Nephron (organoid): ENCODE measurements around the gene NDUFC1.
A peak's percentile ranks its signal among the peaks of the same experiment; 100 is the strongest.

Experiments used
- H3K27ac Mint-ChIP-seq, 3 experiments: 2 replicates each; pipeline ENCODE4 v1.8.0; 2020; ENCODE audit warnings: mixed read lengths in 3 of 3, mild to moderate bottlenecking in 2 of 3, moderate library complexity in 1 of 3
- H3K27me3 Mint-ChIP-seq: 2 replicates; pipeline ENCODE4 v1.8.0; 2021; ENCODE audit warnings: low read depth, mild to moderate bottlenecking, moderate library complexity, mixed read lengths
- H3K36me3 Mint-ChIP-seq: 2 replicates; pipeline ENCODE4 v1.8.0; 2020; ENCODE audit warnings: low read depth, mixed read lengths
- H3K4me1 Mint-ChIP-seq: 2 replicates; pipeline ENCODE4 v1.8.0; 2020; ENCODE audit warnings: mixed read lengths
- H3K4me3 Mint-ChIP-seq, 3 experiments: 2 replicates each; pipeline ENCODE4 v1.8.0; 2020; ENCODE audit warnings: mild to moderate bottlenecking in 3 of 3, mixed read lengths in 3 of 3, moderate library complexity in 2 of 3
- H3K9me3 Mint-ChIP-seq: 2 replicates; pipeline ENCODE4 v1.8.0; 2020; ENCODE audit warnings: mixed read lengths
- TF ChIP-seq, protein P1 (sequence below), 3 experiments: fragments of 200-600 bp; sonication (generic); IDR thresholded peaks; one replicate each; pipeline ENCODE4 v1.5.0; 2021; ENCODE audit warnings: antibody characterized with exemption in 3 of 3; ENCODE audit not compliant: unreplicated experiment in 3 of 3

The NDUFC1 gene

DNA sequence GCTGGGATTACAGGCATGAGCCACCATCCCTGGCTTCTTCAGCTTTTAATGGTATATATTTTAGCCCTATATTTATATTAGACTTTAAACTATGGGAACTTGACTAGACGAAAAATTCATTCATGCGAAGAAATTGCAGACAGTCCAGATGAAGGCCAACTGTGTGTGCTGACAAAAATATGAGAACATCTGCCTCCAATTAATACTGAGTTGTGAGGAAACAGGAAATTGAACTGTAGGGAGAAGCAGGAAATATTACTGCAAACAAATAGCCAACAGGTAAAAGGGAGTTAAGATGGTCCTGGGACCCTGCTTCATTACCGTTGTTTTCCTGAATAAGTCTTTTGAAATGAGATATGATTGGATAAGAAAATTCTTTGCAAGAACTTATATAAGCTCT lies 48.6 kb downstream of the NDUFC1 start:
- H3K9me3 Mint-ChIP-seq = no peaks in the 10 kb centered on the region
- no peaks in the 10 kb centered on the region for H3K27me3 Mint-ChIP-seq
- no peaks in the 10 kb centered on the region for H3K36me3 Mint-ChIP-seq
- H3K4me1 Mint-ChIP-seq = no peaks in the 10 kb centered on the region
- TF ChIP-seq, protein P1, sequence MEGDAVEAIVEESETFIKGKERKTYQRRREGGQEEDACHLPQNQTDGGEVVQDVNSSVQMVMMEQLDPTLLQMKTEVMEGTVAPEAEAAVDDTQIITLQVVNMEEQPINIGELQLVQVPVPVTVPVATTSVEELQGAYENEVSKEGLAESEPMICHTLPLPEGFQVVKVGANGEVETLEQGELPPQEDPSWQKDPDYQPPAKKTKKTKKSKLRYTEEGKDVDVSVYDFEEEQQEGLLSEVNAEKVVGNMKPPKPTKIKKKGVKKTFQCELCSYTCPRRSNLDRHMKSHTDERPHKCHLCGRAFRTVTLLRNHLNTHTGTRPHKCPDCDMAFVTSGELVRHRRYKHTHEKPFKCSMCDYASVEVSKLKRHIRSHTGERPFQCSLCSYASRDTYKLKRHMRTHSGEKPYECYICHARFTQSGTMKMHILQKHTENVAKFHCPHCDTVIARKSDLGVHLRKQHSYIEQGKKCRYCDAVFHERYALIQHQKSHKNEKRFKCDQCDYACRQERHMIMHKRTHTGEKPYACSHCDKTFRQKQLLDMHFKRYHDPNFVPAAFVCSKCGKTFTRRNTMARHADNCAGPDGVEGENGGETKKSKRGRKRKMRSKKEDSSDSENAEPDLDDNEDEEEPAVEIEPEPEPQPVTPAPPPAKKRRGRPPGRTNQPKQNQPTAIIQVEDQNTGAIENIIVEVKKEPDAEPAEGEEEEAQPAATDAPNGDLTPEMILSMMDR (IDR thresholded peaks at IDR 0.05; ENCODE audit: unreplicated experiment in 3 of 3) = no peak
- no peak overlapping the region for H3K27ac Mint-ChIP-seq
- H3K4me3 Mint-ChIP-seq = no peak overlapping the region

DNA sequence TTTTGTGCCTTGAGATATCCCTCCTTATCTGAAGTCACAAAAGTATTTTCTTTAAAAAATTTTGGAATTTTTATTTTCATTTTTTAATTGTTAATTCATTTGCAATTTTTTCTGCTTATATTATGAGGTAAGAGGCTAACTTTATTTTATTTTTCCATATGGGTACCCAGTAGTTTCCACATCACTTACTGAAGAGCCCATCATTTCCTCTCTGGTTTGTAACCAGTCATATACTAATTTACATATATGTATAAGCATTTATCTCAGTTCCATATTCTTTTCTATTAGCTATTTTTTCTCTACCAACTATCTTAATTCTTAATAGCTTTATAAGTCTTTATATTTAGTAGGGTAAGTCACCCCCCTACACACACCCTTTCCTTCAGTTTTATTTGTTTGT lies 49.2 kb downstream of the NDUFC1 start:
- H3K9me3 Mint-ChIP-seq = no peaks in the 10 kb centered on the region
- H3K4me1 Mint-ChIP-seq = no peaks in the 10 kb centered on the region
- H3K36me3 Mint-ChIP-seq = no peaks in the 10 kb centered on the region
- TF ChIP-seq, protein P1 (IDR thresholded peaks at IDR 0.05; ENCODE audit: unreplicated experiment in 3 of 3) = no peak
- H3K4me3 Mint-ChIP-seq = no peak overlapping the region
- no peaks in the 10 kb centered on the region for H3K27me3 Mint-ChIP-seq
- H3K27ac Mint-ChIP-seq = no peak overlapping the region

DNA sequence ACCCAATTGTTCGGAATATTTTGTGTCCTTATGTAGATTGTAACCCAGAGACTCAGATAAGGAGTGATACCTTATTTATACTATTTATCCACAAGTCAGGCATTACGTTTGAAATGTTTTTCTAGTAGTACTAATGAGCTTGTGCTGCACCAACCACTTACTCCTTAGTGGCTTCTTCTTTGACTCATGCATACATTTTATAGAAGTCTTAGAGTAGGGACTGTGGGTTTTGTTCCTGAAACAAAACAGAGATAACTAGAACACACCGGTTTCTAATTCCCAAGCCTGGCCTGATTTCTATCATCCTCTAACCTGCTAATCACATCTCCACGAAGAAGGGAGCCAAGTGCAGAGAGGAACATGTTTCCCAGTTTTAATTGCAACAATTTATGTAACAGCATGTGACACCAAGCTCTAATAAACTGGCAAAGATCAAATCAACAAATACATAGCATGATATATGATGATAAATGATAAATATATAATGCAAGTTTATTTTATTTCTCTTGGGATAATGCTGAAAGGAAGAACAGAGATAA lies 54.5 kb downstream of the NDUFC1 start:
- TF ChIP-seq, protein P1 (IDR thresholded peaks at IDR 0.05; ENCODE audit: unreplicated experiment in 3 of 3) = no peak
- Mint-ChIP-seq H3K27ac (no peak overlapping the region), H3K9me3 (no peaks in the 10 kb centered on the region), H3K4me3 (no peak overlapping the region), H3K36me3 (no peaks in the 10 kb centered on the region), H3K27me3 (no peaks in the 10 kb centered on the region), H3K4me1 (peaks cover 16% of the 10 kb centered on the region)

DNA sequence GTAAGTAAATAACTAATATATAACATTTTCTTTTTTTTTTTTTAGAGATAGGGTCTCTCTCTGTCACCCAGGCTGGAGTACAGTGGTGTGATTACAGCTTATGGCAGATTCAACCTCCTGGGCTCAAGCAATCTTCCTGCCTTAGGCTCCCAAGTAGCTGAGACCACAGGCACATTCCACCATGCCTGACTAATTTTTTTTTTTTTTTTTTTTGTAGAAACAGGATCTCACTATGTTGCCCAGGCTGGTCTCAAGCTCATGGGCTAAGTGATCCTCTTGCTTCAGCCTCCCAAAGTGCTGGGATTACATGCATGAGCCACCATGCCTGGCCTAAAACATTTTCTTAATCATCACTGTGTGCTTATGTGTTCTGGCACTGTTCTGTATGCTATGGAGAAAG lies 55.0 kb downstream of the NDUFC1 start:
- Mint-ChIP-seq H3K36me3 (no peaks in the 10 kb centered on the region), H3K27me3 (no peaks in the 10 kb centered on the region), H3K4me1 (peaks cover 16% of the 10 kb centered on the region), H3K4me3 (no peak overlapping the region), H3K27ac (no peak overlapping the region), H3K9me3 (no peaks in the 10 kb centered on the region)
- TF ChIP-seq, protein P1 (IDR thresholded peaks at IDR 0.05; ENCODE audit: unreplicated experiment in 3 of 3) = no peak

DNA sequence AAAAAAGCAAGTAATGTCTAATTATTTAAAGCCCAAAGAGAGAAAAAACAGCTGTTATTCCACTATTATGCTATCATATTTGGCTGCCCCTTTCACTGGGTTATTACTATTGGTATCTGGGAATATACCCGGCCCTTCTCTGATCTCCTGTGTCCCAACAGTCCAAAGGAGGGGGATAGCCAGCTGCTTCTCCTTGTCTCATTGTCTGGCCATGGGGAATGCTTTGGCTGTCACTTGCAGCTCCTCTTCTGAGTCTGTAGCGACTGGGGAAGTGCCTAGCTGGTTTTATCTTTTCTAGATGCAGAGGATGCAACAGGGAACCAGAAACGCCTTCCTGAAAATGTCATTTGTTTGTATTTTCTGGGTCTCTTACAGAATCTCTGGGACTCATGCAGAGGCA lies 56.1 kb downstream of the NDUFC1 start:
- Mint-ChIP-seq H3K36me3 (no peaks in the 10 kb centered on the region), H3K27me3 (peaks cover 3% of the 10 kb centered on the region), H3K9me3 (peaks cover 4% of the 10 kb centered on the region), H3K27ac (peak overlapping the region; percentile 51 to 67 (median 54)), H3K4me1 (peaks cover 23% of the 10 kb centered on the region), H3K4me3 (no peak overlapping the region)
- TF ChIP-seq, protein P1 (IDR thresholded peaks at IDR 0.05; ENCODE audit: unreplicated experiment in 3 of 3) = no peak

DNA sequence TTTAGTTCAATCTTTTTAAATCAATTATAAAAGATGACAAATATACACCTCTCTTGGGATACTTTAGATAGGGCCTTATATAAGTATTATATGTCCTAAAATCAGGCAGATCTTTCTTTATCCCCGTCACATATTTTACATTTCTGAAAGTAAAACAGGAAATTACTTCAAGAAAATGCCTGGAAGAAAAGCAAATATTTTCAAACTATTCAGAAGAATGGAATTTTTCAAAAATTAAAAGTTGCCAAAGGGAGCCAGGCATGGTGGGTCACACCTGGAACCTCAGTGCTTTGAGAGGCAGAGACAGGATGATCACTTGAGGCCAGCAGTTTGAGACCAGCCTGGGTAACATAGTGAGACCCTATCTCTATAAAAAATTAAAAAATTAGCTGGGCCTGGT lies 56.7 kb downstream of the NDUFC1 start:
- H3K4me3 Mint-ChIP-seq = no peak overlapping the region

More for the DNA sequence above, 56.7 kb downstream of the NDUFC1 start:
- H3K27me3 Mint-ChIP-seq = peaks cover 3% of the 10 kb centered on the region
- peak overlapping the region in 1 of 3 experiments; percentile 51 for H3K27ac Mint-ChIP-seq
- TF ChIP-seq, protein P1 (IDR thresholded peaks at IDR 0.05; ENCODE audit: unreplicated experiment in 3 of 3) = no peak
- peaks cover 25% of the 10 kb centered on the region for H3K4me1 Mint-ChIP-seq
- no peaks in the 10 kb centered on the region for H3K36me3 Mint-ChIP-seq
- peaks cover 4% of the 10 kb centered on the region for H3K9me3 Mint-ChIP-seq
